Mucosa of stomach (tissue), 1 donor: Measurements from ENCODE around the gene RASEF.

Experiments
- H3K27me3 ChIP-seq: one replicate; pipeline ENCODE4 v1.7.0; 2013; ENCODE audit warnings: mild to moderate bottlenecking, low read length; ENCODE audit not compliant: control insufficient read depth, insufficient read depth
- H3K36me3 ChIP-seq: one replicate; pipeline ENCODE4 v1.7.0; 2013; ENCODE audit warnings: low read length; ENCODE audit not compliant: control insufficient read depth, insufficient read depth
- H3K4me1 ChIP-seq: one replicate; pipeline ENCODE4 v1.7.0; 2013; ENCODE audit warnings: mild to moderate bottlenecking, low read length; ENCODE audit not compliant: control insufficient read depth, insufficient read depth
- H3K4me3 ChIP-seq: one replicate; pipeline ENCODE4 v1.7.0; 2013; ENCODE audit warnings: low read length
- H3K9ac ChIP-seq: one replicate; pipeline ENCODE4 v1.7.0; 2013; ENCODE audit warnings: mild to moderate bottlenecking, low read length, moderate library complexity
- H3K9me3 ChIP-seq: one replicate; pipeline ENCODE4 v1.7.0; 2013; ENCODE audit warnings: mild to moderate bottlenecking, low read length, moderate library complexity; ENCODE audit not compliant: control insufficient read depth
- donor health status: Pancreatic carcinoma.

RASEF gene

GRCh38 chr9:83007521-83008300 lies 55.2 kb downstream of the RASEF start:
- Histone ChIP-seq H3K9me3 (no peaks in the 10 kb centered on the region), H3K4me1 (no peaks in the 10 kb centered on the region)

DNA sequence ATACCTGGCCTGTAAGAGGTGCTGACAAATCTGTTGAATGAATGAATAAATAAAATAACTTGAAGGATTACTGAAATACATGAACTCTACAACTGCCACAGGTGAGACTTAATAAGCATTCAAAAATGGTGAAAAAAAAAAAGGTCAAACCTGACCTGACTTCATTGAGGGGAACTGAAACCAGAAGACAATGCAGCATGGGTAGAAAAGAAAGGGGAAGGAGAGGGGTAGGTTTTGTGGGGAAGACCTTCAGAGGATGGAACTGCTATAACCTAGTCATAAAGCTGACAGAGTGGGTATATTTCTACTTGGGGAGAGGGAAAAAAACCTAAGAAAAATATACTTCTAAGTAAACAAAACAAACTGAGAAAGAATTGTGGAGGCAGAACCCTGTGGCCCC lies 56.6 kb downstream of the RASEF start:
- H3K4me1 ChIP-seq: no peaks in the 10 kb centered on the region
- no peak overlapping the region for H3K9ac ChIP-seq
- no peaks in the 10 kb centered on the region for H3K27me3 ChIP-seq
- H3K36me3 ChIP-seq: no peaks in the 10 kb centered on the region
- no peak overlapping the region for H3K4me3 ChIP-seq
- no peaks in the 10 kb centered on the region for H3K9me3 ChIP-seq

More at GRCh38 chr9:83007521-83008300, 55.2 kb downstream of the RASEF start:
- Histone ChIP-seq H3K9ac (no peak overlapping the region), H3K36me3 (no peaks in the 10 kb centered on the region), H3K27me3 (no peaks in the 10 kb centered on the region), H3K4me3 (no peak overlapping the region)

DNA sequence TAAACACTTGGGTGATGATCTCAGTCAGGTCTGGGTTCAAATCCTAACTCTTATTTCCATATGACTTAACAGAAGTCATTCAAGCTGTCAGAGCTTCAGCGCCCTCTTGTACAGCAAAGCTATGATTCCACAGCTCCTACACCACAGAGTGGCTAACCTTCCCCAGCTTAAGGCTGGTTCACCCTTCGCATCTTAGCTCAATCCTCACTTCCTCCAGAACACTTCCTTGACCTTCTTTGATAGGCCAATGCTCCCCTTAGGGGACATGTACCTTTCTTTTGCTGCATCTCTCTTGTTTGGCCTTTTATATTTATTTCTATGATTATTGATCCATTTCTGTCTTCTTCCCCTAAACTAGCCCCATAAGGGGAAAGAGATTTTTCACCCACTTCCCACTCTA lies 57.0 kb downstream of the RASEF start:
- Histone ChIP-seq H3K9ac (no peak overlapping the region), H3K36me3 (no peaks in the 10 kb centered on the region), H3K4me3 (no peak overlapping the region), H3K4me1 (no peaks in the 10 kb centered on the region), H3K27me3 (no peaks in the 10 kb centered on the region), H3K9me3 (no peaks in the 10 kb centered on the region)

GRCh38 chr9:83005361-83005760 lies 57.6 kb downstream of the RASEF start:
- no peak overlapping the region for H3K9ac ChIP-seq
- H3K27me3 ChIP-seq: no peaks in the 10 kb centered on the region
- no peaks in the 10 kb centered on the region for H3K36me3 ChIP-seq
- no peaks in the 10 kb centered on the region for H3K4me1 ChIP-seq
- H3K9me3 ChIP-seq: no peaks in the 10 kb centered on the region
- H3K4me3 ChIP-seq: no peak overlapping the region

- Histone ChIP-seq H3K9me3 (no peaks in the 10 kb centered on the region), H3K4me3 (no peak overlapping the region), H3K27me3 (no peaks in the 10 kb centered on the region), H3K9ac (no peak overlapping the region), H3K36me3 (peaks cover 3% of the 10 kb centered on the region), H3K4me1 (no peaks in the 10 kb centered on the region)
Observed at GRCh38 chr9:83002329-83002728, 60.6 kb downstream of the RASEF start.

DNA sequence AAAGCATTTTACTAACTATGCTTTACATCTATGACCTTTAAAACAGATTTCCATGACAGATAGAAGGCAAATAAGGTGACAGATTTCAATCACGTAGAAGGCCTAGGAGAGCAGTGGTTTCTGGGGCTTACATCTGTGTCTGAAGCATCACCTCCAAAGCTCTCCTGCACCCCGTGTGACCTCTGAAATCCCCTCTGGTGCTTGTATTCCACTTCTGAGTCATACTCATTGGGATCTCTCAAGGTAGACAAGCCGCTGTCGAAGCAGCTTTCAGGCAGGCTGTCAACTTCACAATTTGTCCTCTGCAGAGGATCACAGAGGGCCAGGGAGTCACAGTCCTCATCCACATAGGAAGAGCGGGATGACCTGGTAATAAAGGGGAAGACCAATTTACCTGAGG lies 62.2 kb downstream of the RASEF start:
- H3K27me3 ChIP-seq: no peaks in the 10 kb centered on the region
- H3K9me3 ChIP-seq: no peaks in the 10 kb centered on the region
- H3K9ac ChIP-seq: no peak overlapping the region

DNA sequence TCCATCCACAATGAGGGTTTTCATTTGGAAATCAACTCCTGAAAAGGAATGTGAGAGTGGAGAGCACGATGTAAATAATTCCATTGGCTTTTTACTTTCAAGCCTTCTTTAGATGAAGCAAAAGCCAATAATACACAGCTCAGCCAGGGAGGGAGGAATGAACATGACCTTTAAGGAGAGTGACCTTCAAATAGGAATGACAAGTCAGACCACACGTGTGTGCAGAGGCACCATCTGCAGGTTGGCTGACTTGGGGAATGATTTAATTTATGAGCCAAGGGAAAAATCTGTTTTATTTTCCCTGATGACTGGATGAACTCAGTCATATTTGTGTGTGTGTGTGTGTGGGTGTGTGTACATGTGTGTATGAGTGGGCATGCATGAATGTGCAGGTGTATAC lies 64.5 kb downstream of the RASEF start:
- Histone ChIP-seq H3K9ac (no peak overlapping the region), H3K4me1 (peaks cover 5% of the 10 kb centered on the region), H3K4me3 (no peak overlapping the region), H3K9me3 (no peaks in the 10 kb centered on the region), H3K27me3 (no peaks in the 10 kb centered on the region), H3K36me3 (peaks cover 8% of the 10 kb centered on the region)

More for the DNA sequence above, 62.2 kb downstream of the RASEF start:
- Histone ChIP-seq H3K36me3 (peaks cover 8% of the 10 kb centered on the region), H3K4me3 (no peak overlapping the region), H3K4me1 (no peaks in the 10 kb centered on the region)

DNA sequence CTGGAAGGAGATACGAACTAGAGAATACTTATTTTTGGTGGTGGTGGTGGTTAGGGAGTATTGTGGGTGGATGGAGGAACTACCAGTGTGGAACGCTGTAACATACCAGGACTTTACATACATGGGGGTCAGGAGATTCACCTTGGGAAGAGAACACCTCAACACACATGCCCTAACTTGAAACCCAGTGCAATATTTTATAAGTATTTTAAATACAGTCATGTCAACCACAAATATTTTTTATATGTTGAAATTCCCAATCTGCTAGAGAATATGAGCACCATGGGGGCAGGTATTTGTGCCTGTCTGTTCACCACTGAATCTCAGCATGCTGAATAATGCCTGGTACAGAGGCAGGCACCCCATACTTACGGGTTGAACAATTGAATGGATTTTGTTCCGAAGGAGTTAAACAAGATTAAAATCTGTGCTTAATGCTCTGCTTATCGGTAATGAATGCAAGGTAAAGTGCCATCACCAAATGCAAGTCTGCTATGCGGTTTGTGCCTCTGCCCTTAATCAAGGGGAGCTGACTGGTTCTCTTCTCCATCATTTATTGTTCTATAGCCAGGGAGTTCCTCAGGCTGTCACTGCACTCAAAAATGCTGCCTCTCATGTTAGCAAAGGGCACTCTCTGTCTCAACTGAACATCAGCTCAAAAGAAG lies 65.3 kb downstream of the RASEF start:
- Histone ChIP-seq H3K4me3 (no peak overlapping the region), H3K27me3 (no peaks in the 10 kb centered on the region), H3K36me3 (peaks cover 8% of the 10 kb centered on the region), H3K9ac (no peak overlapping the region), H3K4me1 (peaks cover 5% of the 10 kb centered on the region), H3K9me3 (no peaks in the 10 kb centered on the region)

GRCh38 chr9:82996941-82997340 lies 66.0 kb downstream of the RASEF start:
- H3K4me3 ChIP-seq: no peak overlapping the region
- peaks cover 5% of the 10 kb centered on the region for H3K4me1 ChIP-seq
- peaks cover 8% of the 10 kb centered on the region for H3K36me3 ChIP-seq
- H3K27me3 ChIP-seq: no peaks in the 10 kb centered on the region
- H3K9ac ChIP-seq: no peak overlapping the region
- no peaks in the 10 kb centered on the region for H3K9me3 ChIP-seq

DNA sequence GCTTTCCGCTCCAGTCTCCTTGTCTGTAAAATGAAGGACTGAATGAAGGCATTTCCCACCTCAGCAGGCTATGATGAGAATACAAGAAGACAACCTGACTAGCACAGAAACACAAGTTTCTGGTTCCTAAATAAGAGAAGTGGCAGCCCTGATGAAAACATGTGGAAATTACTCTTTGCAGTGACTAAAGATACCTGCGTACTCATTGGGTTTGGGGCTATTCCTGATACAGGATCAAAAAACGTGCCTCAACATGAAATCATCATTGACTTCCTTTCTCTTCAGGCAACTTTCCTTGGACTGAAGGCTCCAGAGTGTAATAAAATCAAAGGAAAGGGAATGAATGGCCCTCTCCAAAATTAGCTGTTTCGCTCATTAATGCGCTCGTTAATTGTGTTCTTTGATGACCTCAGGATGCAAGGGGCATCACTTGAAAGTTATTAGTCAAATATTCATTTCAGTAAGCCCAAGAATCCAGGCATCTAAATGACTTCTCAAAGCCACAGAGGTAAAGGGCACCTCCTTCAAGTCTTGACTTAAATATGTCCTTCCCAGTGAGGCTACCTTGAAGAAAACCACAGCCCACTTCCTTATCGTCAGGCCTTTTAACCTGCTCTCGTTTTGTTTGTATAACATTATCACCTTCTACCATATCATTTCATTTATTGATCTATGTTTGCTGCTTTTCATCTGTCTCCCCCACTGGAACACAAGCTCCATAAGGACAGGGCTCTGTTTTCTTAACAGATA lies 68.9 kb downstream of the RASEF start:
- Histone ChIP-seq H3K36me3 (peaks cover 8% of the 10 kb centered on the region), H3K9ac (no peak overlapping the region), H3K9me3 (no peaks in the 10 kb centered on the region), H3K4me3 (no peak overlapping the region), H3K27me3 (no peaks in the 10 kb centered on the region), H3K4me1 (peaks cover 5% of the 10 kb centered on the region)

- Histone ChIP-seq H3K36me3 (peaks cover 2% of the 10 kb centered on the region), H3K4me3 (no peak overlapping the region), H3K27me3 (no peaks in the 10 kb centered on the region), H3K4me1 (peaks cover 5% of the 10 kb centered on the region), H3K9me3 (no peaks in the 10 kb centered on the region), H3K9ac (no peak overlapping the region)
Observed at GRCh38 chr9:82991671-82992070, 71.3 kb downstream of the RASEF start.

GRCh38 chr9:82989929-82990328 lies 73.0 kb downstream of the RASEF start:
- H3K9ac ChIP-seq: no peak overlapping the region
- H3K27me3 ChIP-seq: no peaks in the 10 kb centered on the region
- no peak overlapping the region for H3K4me3 ChIP-seq
- no peaks in the 10 kb centered on the region for H3K9me3 ChIP-seq
- H3K36me3 ChIP-seq: no peaks in the 10 kb centered on the region
- H3K4me1 ChIP-seq: peaks cover 5% of the 10 kb centered on the region
